Measurements from ENCODE around the gene ABCC4.

Gene ABCC4

DNA sequence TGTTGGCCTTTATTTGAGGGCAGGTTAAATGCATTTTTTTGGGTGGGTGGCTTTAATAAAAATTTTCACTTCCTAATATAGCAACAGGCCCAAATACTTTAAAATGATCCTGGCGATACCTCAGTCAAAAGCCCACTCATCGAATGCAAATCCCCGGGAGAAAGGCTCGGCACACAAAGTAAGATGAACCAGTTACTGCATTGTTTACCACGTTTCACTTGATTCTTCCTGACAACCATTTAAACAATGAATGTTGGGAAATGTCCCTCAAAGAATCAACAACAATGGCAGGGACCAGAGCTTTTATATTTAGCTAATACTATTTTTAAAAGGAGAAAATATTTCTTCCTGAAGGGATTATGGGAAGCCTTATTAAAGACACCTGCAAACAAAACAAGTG is 187.7 kb downstream of the ABCC4 start:
- no peak for DNase-seq (ENCODE audit: low spot score)

DNA sequence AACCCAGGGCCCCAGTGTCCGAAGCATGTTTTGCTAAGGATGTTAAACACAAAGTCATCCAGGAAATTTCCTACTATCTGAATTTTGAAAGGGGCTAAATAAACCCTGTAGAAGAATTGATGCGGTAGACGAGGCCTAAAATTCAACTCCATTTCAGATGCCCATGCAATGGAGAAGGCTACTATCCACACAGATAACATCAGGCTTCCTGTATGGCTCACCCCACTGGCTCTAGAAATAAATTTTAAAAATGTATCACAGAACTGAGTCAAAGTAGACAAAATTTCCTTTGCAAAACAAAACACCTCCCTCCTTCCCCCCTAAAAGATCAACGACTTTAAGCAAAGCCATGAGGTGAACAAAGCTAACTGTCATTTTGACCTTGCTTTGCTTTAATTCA is 188.4 kb downstream of the ABCC4 start:
- DNase-seq (ENCODE audit: low spot score) = no peak

DNA sequence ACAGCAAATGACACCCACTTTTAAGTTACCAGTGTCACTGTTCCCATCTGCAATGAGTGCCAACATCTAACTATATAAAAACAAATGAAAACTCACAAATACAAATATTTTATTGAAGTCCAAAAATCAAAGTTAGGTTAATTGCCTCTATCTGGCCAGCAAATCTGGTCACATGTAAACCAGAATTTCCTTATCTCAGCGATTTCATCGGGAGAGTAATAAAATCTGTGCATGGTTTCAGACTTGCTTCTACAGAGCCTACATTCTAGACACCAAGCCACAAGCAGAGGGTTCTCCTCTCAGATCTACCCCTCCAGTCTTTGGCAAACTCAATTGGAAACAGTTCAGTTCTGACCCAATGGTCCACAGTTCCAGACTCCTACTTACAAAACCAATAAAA is 189.6 kb downstream of the ABCC4 start:
- DNase-seq (ENCODE audit: low spot score) = no peak

DNA sequence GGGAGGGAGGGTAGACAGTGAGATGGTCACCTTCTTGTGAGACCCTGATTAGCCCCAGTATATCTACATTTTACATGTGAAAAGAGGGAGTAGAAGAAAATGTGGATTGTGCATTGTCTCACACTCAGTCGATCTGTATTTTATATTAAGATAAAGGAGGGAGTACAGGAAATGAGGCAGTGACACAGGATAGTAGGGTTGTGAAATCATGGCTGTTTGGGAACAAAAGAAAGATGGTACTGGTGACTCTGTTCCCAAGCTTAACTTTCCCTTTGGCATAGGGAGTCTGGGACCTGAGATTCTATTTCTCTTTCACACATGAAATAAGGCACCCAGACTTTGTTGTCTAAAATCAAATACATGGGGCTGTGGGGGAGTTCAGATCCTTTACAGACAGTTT is 194.7 kb downstream of the ABCC4 start:
- DNase-seq (ENCODE audit: low spot score) = no peak

DNA sequence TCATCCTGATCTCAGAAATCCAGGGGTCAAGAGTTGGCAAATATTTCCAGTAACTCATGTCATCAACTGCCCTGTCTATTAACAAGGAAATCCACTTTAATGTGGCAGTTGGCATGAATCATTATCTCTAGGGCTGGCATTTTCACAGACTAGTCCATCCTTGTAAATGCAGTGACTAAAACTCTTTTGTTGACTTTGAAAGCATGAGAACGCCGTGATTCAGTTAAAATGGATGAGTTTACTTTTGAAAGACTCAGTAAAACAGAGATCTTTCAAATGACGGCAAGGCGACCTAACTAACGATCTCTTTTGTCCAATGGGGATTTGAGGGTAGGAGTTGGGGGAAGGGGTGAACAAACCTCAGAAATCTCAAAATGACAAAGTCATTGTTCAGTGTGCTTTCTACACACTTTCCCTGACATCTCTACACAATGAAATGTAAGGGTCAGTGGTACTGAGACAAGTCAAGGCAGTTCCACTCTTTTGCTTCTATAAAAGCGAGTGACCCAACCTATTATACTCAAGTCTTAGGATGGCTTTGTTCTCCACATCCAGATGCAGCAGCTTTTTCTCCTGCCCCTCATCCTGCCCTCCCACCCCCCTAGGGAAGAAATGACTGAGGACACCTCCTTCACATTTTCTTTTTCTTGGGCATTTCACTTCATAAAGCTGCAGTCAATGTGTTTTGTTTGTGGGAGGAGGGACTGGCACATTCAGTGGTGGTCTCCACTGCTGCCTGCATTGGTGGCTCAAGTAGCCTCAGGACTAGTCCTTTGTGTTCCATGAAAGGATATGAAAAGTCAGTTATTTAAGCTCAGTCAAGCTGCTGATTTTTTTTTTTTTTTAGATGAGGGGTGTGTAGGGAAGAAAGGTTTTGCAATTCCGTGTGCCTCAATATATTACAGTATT is 200.5 kb downstream of the ABCC4 start:
- DNase-seq (ENCODE audit: low spot score) = no peak

DNA sequence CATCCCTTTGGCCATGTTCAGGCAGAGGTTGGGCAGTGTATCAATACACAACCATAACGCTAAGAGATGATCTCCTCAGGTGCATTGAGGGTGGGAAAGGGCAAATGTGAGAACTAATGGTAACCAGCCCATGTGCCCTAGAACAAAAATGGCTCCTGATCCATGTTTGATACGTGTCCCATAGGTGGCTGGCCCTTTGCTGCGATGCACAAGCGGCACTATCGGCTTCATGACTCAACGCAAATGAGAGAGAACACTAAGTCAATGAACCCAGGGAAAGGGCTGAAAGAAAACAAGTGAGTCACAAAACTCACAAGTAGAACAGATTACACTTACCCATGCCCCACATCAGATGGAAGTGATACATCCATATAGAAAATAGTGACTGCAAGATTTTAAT is 201.7 kb downstream of the ABCC4 start:
- no peak for DNase-seq (ENCODE audit: low spot score)

DNA sequence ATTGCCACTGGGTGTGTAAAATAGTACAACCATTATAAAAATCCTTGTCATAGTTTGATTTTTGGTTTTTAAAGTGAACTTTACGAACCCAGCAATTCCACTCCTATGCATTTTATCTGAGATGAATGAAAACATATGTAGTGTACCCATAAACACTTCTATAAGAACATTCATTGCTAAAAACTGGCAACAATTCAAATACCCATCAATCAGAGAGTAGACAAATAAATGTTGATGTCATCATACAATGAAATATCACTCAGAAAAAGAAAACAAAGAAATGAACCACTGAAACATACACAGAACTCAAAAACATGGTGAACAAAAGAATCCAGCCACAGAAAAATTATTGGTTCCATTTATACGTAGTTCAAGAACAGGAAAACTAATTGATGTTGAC is 202.3 kb downstream of the ABCC4 start:
- DNase-seq (ENCODE audit: low spot score) = no peak

DNA sequence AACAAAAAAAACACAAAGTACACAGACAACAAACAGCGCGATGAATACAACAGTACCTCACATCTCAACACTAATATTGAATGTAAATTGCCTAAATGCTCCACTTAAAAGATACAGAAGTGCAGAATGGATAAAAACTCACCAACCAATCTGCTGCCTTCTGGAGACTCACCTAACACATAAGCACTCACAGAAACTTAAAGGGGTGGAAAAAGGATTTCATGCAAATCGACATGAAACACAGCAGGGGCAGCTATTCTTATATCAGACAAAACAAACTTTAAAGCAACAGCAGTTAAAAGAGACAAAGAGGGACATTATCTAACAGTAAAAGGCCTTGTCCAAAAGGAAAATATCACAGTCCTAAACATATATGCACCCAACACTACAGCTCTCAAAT is 209.5 kb downstream of the ABCC4 start:
- DNase-seq (ENCODE audit: low spot score) = no peak

DNA sequence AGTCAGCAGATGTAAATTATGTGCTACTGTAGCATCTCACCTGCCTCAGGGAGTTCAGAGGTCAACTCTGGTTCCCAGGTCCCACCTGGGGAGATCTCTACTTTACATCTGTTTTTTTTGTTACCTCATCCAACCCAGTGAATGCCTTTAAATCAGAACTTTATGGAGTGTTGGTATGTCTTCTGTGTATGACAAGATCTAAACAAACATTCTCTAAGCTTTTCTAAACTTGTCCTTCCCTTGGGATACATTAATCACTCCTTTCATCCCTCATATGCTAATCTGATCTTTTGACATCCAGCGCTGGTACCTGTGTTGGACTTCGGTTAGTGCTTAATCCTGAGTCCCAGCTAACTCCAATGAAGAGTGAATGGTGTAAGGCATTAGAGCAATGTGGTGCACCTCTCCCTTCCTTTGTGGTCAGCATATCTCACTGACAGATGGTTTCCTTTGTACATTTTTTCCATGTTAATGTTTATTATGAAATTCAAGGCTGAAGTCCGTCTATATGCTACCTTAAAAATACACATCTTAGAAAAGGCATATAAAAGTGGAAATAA is 213.4 kb downstream of the ABCC4 start:
- no peak for DNase-seq (ENCODE audit: low spot score)

DNA sequence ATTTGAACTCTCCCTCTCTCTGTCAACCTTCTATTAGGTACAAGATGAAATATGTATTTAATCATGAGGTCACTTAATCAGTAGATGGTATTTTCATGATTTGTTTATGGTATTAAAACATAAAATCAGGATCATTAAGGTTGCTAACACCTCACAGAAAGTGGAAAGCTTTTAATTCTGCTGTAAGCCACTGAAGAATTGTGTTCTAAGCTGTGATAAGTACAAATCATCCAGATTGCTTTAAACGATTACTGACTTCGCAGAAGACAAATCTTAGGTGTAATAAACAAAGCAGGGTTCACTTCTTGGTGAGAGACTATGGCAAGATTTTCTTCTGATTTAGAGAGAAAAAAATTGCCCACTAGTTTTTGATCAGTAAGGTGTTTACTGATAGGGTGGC is 214.5 kb downstream of the ABCC4 start:
- DNase-seq (ENCODE audit: low spot score) = no peak

DNA sequence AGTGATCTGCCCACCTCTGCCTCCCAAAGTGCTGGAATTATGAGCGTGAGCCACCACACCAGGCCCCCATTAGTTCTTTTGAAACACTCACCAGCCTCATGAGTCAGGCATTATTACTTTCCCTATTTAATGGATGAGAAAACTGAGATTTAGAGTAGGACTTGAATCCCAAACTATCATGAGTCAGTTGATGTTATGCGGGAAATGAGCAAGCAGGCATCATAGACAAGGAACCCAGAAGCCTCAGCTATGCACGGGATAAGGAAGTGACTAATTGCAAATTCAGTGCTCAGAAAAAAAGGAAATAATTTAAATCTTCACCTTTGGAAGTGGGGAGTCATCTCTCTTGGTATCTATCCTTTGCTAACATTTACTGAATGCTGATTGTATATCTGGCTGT is 217.5 kb downstream of the ABCC4 start:
- DNase-seq (ENCODE audit: low spot score) = no peak

DNA sequence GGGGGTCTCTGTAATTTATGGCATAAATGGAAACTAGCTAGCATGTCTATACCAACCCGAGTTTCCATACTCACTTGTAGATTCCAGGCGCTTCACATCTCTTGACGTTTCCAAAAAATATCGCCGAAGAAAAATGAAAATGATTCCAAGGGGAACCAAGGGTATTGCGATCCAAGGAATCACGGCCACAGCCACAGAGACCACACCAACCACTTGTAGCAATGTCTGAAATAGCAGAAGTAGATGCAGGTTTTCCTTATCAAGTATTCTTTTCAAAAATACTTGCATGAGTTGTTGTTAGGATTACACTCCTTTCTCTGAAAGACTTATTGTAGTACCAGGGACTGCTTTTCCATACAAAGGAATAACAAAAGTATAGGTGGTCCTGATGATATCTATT is 218.2 kb downstream of the ABCC4 start:
- DNase-seq (ENCODE audit: low spot score) = no peak

DNA sequence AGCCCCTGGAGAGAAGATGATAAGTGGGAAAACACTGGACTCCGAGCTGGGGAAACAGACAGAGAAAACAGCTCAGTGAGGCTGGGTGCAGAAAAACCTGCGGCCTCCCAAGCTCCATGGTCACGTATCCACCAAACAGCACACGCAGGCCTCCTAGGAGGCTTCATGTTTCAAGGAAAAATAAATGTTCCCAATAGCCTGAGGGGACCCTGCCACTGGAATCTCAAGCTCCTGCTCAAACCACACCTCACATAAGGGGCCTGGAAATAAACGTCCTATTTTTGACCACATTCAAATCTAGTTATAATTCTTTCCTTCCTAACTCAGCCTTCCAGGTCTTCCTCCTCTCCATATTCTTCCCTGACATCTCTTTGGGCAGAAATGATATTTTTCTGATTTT is 225.7 kb downstream of the ABCC4 start:
- no peak for DNase-seq (ENCODE audit: low spot score)

DNA sequence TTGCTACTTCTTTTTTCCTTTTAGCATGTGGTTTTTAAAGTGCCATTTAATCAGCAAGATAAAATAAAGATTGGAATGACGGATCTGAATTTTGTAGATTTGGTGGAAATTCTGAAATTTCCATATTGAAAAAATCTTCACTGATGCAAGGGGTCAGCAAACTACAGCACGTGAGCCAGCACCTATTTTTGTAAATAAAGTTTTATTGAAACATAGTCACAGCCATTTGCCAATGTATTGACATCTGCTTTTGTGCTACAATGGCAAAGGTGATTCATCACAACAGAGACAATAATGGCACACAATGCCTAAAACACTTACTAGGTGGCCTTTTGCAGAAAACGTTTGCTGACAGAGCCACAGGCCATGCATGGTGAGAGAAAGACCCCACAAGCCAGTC is 226.4 kb downstream of the ABCC4 start:
- DNase-seq (ENCODE audit: low spot score) = no peak

DNA sequence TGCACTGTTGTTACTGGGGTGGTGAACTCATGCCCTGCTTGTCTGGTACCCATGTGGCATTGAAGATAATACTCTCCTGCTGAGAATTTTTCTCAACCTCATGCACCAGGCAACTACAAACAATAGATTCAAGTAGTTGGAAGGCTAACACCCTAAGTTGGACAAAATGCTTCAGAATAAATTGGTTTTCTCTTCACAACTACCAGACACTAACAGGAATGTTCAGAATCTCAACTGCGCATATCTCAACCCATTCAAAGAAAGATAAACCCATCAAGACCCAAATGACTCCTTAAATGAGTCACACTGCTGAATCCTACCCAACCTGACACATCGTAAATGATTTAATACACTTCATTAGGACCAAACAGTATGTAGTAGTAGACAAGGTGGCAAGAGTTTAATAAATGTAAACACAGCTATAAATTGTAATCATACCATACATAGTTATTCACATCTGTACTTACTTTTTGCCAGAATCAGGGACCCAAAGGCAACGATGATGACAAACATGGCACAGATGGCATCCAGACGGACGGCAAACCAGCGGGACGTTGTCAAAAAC is 227.4 kb downstream of the ABCC4 start:
- no peak for DNase-seq (ENCODE audit: low spot score)

DNA sequence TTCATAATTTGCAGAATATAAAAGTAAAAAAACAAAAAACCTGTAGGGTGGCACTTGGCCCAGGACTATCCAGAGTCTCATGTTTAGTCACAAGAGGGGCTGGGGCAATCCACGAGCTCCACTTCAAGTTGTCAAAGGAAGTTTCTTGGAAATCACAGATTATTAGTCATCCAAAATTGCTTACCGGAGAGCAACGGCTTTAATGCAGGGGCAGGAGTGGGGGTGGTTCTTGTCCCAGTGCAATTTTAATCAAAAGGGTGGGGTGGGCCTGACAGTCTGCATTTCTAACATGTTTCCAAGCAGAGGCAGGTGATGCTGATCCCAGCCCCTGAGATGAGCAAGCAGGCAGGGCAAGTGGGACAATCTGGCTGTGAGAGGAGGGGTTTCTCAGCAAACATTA is 233.9 kb downstream of the ABCC4 start:
- no peak for DNase-seq (ENCODE audit: low spot score)

DNA sequence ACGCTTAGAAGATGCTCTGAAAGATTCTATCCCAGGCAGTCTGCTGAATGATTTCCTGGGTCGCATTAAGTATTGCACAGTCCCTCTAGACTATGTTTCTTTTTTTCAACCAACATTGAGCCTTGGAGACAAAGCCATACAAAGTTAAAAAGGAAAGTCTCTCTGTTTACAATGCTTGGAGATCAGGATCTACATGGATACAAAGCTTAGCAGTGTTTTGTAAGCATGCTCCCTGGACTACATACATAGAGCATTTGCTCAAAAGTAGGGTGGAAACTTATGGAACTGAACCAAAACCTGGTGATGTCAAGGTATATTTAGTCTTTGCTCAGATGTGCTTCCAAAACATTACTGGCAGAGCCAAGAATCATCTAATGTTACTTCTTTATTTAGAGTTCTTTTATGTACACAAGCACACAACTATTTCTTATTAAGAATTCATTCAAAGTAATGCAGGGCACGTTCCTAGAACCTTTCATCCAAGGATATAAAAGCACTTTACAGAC is 241.2 kb downstream of the ABCC4 start:
- DNase-seq (ENCODE audit: low spot score) = no peak

DNA sequence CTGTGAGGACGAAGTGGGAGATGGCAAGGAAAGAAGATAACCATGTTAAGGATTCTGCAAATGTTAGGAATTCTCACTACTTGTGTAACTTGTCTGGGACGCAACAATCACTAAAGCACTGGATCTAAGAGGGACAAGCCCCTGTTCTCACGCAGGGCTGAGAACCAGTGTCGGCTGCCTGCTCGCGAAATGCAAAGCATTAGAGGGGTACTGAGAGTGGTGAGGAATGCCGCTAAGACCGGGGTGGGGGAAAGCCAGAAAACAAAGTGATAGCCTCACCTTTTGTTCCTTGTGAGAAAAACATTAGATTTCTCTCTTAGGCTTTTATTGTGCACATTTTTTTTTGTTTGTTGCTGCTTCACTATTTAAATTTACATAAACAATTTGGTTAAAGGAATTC is 241.9 kb downstream of the ABCC4 start:
- peak; percentile 26 for DNase-seq (ENCODE audit: low spot score)

DNA sequence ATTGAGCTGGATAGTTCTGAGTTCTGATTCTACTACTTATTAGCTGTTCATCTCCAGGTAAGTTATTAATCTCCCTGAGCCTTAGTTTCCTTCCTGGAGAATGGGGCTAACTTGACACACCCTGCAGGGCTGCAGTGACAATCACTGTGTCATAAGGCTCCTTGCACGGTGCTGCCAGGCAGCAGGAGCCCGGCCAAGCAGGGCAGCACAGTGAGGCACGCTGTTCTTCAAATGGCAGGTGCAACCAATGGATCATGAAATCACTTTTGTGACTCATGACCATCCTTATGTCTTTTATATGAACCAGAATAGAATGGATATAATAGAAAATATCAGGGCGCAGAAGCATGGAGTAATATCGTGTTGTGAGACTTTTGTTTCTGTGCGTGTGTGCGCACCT is 242.6 kb downstream of the ABCC4 start:
- no peak for DNase-seq (ENCODE audit: low spot score)

DNA sequence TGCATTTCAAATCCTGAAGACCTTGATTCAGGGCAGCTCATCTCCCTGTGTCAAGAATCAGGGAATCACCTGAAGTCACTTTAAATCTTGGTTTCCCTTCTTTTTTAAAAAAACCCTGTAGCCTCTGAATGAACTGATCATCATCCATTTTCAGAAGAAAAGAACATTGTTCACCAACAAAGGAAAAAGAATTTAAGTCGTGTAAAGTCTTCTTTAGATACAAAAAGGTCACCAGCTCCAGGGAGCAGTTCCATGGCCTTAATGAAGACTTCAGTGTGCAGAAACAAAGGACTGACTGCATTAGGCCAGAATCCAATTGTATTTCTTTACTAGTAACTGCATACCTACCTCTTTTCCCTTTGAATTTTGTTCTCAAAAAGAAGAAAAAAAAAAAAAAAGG is 245.0 kb downstream of the ABCC4 start:
- DNase-seq (ENCODE audit: low spot score) = no peak

DNA sequence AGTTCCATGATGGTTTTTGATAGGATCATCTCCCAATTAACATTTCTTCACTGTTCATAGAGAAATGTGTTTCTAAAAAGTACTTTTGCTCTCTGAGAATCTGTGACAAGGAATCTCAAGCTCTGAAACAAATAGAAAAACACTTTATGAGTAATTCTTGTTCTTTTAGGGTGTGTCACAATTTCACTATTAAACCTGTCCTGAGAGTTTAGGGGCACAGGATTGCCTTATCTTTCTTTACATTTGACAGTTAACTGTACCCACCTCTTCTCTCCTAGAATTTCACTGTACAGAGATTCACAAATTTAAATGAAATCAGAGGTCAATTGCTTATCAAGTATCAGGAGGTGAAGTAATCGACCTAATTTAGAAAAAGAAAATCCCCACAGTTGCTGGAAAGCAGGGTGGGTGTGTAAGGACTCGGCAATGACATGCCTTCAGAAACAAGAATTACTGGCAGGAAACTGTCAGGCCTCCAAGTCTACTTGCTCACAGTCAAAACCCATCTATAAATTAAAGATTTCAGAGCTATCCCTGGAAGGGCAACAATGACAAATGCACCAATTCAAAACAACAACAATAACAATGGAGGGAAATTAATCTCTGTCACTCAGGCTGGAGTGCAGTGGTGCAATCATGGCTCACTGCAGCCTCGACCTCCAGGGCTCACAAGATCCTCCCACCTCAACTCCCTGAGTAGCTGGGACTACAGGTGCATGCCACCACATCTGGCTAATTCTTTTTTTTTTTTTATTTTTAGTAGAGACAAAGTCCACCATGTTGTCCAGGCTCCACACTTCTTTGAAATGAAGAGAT is 250.2 kb downstream of the ABCC4 start:
- no peak for DNase-seq (ENCODE audit: low spot score)

DNA sequence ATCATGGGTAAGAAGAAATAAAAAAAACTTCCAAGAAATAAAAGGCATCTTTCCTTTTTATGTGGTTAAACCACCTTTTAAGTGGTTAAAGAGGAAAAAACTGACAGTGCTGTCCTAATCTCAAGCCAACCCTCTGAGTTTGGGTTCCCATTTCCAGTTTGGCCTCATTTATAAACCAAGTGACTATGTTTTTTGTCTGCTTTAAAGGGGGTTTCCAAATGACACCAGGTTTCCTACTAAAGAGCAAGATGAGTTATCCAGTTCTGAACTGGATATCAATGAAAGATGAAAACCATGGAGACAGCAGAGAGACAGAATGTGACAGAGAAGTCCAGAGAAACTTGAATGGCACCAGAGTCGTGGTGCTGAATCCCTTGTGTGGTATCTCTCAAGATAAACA is 251.5 kb downstream of the ABCC4 start:
- DNase-seq (ENCODE audit: low spot score) = no peak
